Ovary (tissue), 9 donors: ENCODE results near the gene MLXIPL. TPM values are rescaled to one million over a fixed set of nuclear protein-coding genes. Genes with fewer than 3 reads are reported as not detected.
"Not testable (repeated sequence)": the region's sequence is repeated elsewhere in the genome, so short reads cannot be mapped to it uniquely, and the experiment has no call there.

Experiments
- DNase-seq, 5 donors: peaks; one replicate each; pipeline ENCODE4 v3.0.0-alpha.2; 2019 to 2020
- H3K27ac ChIP-seq, 2 donors: fragments of 200-600 bp; one replicate each; pipeline versions ENCODE4 v1.5.1 to v1.8.0; 2019 to 2022
- H3K27me3 ChIP-seq: fragments of 200-600 bp; one replicate; pipeline ENCODE4 v1.8.0; 2022
- H3K36me3 ChIP-seq: fragments of 200-600 bp; sonication (generic); one replicate; pipeline ENCODE4 v1.5.1; 2019
- H3K4me1 ChIP-seq: one replicate; pipeline ENCODE4 v1.8.1; 2013; ENCODE audit warnings: mild to moderate bottlenecking, moderate library complexity; ENCODE audit not compliant: insufficient read depth
- H3K4me3 ChIP-seq: fragments of 200-600 bp; sonication (generic); one replicate; pipeline ENCODE4 v1.5.1; 2017
- H3K9me3 ChIP-seq, 2 donors: fragments of 200-600 bp in 1 of 2; sonication (generic) in 1 of 2; one replicate each; pipeline versions ENCODE4 v1.5.1 to v1.8.1; 2013 to 2019; ENCODE audit warnings: mild to moderate bottlenecking in 1 of 2, moderate library complexity in 1 of 2
- CTCF ChIP-seq, 3 donors: fragments of 450-650 bp in 2 of 3; fragments of 200-600 bp in 1 of 3; IDR thresholded peaks; one replicate each; pipeline versions ENCODE4 v1.5.1 to v1.8.0; 2016 to 2022; ENCODE audit warnings: antibody characterized with exemption in 3 of 3, mild to moderate bottlenecking in 1 of 3
- EP300 ChIP-seq: sonication (generic); formaldehyde crosslinking; IDR thresholded peaks from one replicate; pipeline ENCODE4 v1.6.1; 2017; ENCODE audit warnings: antibody characterized with exemption
- POLR2A ChIP-seq: fragments of 450-650 bp; IDR thresholded peaks from one replicate; pipeline ENCODE4 v1.6.1; 2017; ENCODE audit warnings: antibody characterized with exemption, mild to moderate bottlenecking, moderate library complexity
- WGBS, 3 donors: extraction: QIAGEN DNeasy Blood & Tissue Kit in 1 of 3; methylation state at CpG; one replicate each; pipeline versions ENCODE4 v1.1.5 to v1.1.7; 2013 to 2017; 5-methylcytosine and 5-hydroxymethylcytosine counted together
- intact Hi-C, 4 donors: fragments of 100-400 bp; cut with DNase I; formaldehyde crosslinking; loops; one replicate each; pipeline versions ENCODE4 v1.11.0 to v1.15.1; 2022 to 2023
- polyA plus RNA-seq, 2 donors: library from polyadenylated mRNA; stranded (reverse); fragments of 200-250 nt in 1 of 2; fragments of 350-450 nt in 1 of 2; fragmentation: Illumina TruSeq in 1 of 2; extraction: RNeasy Lipid Tissue Mini Kit (QIAGEN cat#74804) in 1 of 2; gene quantifications; one replicate each; pipeline ENCODE4 v1.2.3, GENCODE V29; 2013 to 2014
- total RNA-seq, 7 donors: library from RNA; depleted of rRNA in 2 of 7; stranded (reverse); fragments of >200 nt in 2 of 7; fragmentation: NEBNext Ultra II Directional in 3 of 7; extraction: Animal tissue kit (Norgen Biotek cat#: 25700) in 3 of 7; gene quantifications; one replicate each; pipeline versions ENCODE4 v1.1.0 to v1.2.4, GENCODE V29; 2016 to 2023
- donor health status: DM: no; HTN: no; CAD: no; lungs with moderate emphysema.
- donor health status: DM: no; HTN: no; CAD: no.
- donor health status: Bipolar disorder and iron deficiency.
- donor health status: DM: yes; HTN: yes; CAD: no.
- donor health status: DM: no; HTN: no; CAD: no.
- donor health status: DM: yes; HTN: yes; CAD: no.

The MLXIPL gene
- total and polyA plus RNA-seq, 9 donors: 0.27 to 49.6 (median 4.5) TPM

DNA sequence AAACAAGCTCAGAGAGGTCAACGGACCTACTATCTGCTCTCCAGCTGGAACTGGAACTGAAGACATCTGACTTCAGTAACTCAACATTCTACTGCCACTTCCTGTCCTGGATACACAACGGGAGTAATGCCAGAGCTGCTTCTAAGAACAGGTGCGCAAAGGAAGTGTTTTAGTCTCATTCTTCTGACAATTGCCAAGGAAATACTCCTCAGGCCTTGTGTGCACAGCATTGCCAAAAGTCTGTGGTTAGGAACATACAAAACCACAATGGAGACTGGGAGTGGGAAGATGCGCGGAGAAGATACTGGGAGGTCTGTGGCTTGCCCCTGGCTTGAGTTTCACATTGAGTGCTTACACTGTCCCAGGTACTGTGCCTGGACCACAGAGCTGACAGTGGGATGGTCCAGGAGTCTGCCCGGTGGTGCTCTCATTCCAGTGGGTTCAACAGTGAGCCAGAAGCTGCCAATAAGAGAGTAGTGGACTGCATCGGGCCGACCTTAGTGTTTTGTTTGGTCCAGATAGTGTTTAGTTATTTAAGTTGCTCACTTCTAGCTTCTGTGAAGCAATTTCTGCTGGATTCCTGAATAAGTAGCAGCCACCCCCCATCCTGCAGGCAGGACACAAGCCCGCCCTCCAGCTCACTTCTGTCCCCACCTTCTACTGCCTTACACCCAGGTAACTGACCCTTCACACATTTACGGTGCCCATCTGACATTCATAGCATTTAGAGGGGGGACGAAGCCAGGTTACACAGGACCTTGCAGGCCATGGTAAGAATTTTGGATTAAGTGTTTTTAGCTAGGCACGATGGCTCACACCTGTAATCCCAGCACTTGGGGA, 56.3 kb downstream of the MLXIPL start:
- Histone ChIP-seq H3K36me3 (no peaks in the 10 kb centered on the region), H3K4me3 (no peak overlapping the region), H3K9me3 (no peaks in the 10 kb centered on the region), H3K4me1 (no peaks in the 10 kb centered on the region), H3K27me3 (no peaks in the 10 kb centered on the region), H3K27ac (no peak overlapping the region)
- WGBS, 3 donors: 42 to 63% (median 49%) methylated on average over 12 of the region's 12 CpGs
- intact Hi-C loops: no loop called here
- TF ChIP-seq CTCF (IDR thresholded peaks at IDR 0.05): no peak
- TF ChIP-seq EP300: no peak
- TF ChIP-seq POLR2A: no peak
- DNase-seq: peak in 1 of 5 donors; percentile 18

GRCh38 chr7:73567140-73567539, 57.2 kb downstream of the MLXIPL start:
- intact Hi-C loops: no loop called here
- Histone ChIP-seq H3K9me3 (no peaks in the 10 kb centered on the region), H3K4me1 (no peaks in the 10 kb centered on the region), H3K27ac (no peak overlapping the region), H3K36me3 (no peaks in the 10 kb centered on the region), H3K27me3 (no peaks in the 10 kb centered on the region), H3K4me3 (no peak overlapping the region)
- peak in 1 of 5 donors; percentile 21 for DNase-seq
- TF ChIP-seq POLR2A (no peak), EP300 (no peak), CTCF (IDR thresholded peaks at IDR 0.05) (no peak)
- 80 to 89% (median 81%) methylated on average over 4 of the region's 4 CpGs for WGBS, 3 donors

GRCh38 chr7:73566431-73566830, 57.9 kb downstream of the MLXIPL start:
- H3K9me3 ChIP-seq, DNase-seq, H3K4me1 ChIP-seq, H3K27me3 ChIP-seq, H3K36me3 ChIP-seq, H3K4me3 ChIP-seq, intact Hi-C loops: not testable (repeated sequence)
- H3K27ac ChIP-seq: peak overlapping the region in 1 of 2 donors; percentile 5

- Histone ChIP-seq H3K27me3 (no peaks in the 10 kb centered on the region), H3K4me1 (no peaks in the 10 kb centered on the region), H3K9me3 (no peaks in the 10 kb centered on the region), H3K36me3 (no peaks in the 10 kb centered on the region), H3K27ac (peak overlapping the region in 1 of 2 donors; percentile 5), H3K4me3 (no peak overlapping the region)
- 20 to 36% (median 33%) methylated on average over 7 of the region's 7 CpGs for WGBS, 3 donors
- intact Hi-C loops: no loop called here
- DNase-seq: no peak
- TF ChIP-seq CTCF (IDR thresholded peaks at IDR 0.05) (no peak), POLR2A (no peak), EP300 (no peak)
Measured at GRCh38 chr7:73565675-73566340, 58.5 kb downstream of the MLXIPL start.
